Bronchial smooth muscle cell (primary cell): ENCODE measurements around the gene CCNQ. TPM values are rescaled to one million over a fixed set of nuclear protein-coding genes. Genes with fewer than 3 reads are reported as not detected.

Experiments used
- total RNA-seq: library from RNA; depleted of rRNA; stranded (reverse); fragments of >200 nt; gene quantifications from 2 replicates; pipeline ENCODE4 v1.2.1, GENCODE V29; 2014

CCNQ gene
- total RNA-seq: 20.7 and 31.1 TPM in 2 replicates

GRCh38 chrX:153598541-153599191 lies at the start of gene CCNQ:
Gene CCNQ, minus strand, starts transcription at chrX:153599139. Its CDS starts 66 bp downstream, at chrX:153599073.

GRCh38 chrX:153646620-153647373 lies 47.9 kb upstream of the CCNQ start, which contains the start of gene DUSP9:
Gene DUSP9, plus strand, starts transcription at chrX:153647203. Its CDS starts 751 bp downstream, at chrX:153647954.

Other genes with a start within 250 kb of the CCNQ start
- gene PNMA6E, start 197.8 kb downstream of the CCNQ start, total RNA-seq: not detected in 2 replicates
- gene ZFP92, start 187.7 kb downstream of the CCNQ start, total RNA-seq: under 0.01 TPM in 2 replicates
- gene TREX2, start 153.1 kb downstream of the CCNQ start, total RNA-seq: 1.3 and 2.0 TPM in 2 replicates
- 6.9 and 12.3 TPM in 2 replicates for gene HAUS7, start 128.6 kb downstream of the CCNQ start, total RNA-seq
- 2.4 and 5.3 TPM in 2 replicates for gene BGN, start 104.2 kb downstream of the CCNQ start, total RNA-seq
- gene ATP2B3, start 81.5 kb downstream of the CCNQ start, total RNA-seq: not detected in 2 replicates
- not detected in 2 replicates for gene DUSP9, start 48.1 kb upstream of the CCNQ start, total RNA-seq
- 0.17 and 0.32 TPM in 2 replicates for gene PNCK, start 74.7 kb upstream of the CCNQ start, total RNA-seq
- 7.8 and 11.5 TPM in 2 replicates for gene SLC6A8, start 88.8 kb upstream of the CCNQ start, total RNA-seq
- 116 and 155 TPM in 2 replicates for gene BCAP31, start 125.2 kb upstream of the CCNQ start, total RNA-seq
- 11.7 and 13.8 TPM in 2 replicates for gene ABCD1, start 125.7 kb upstream of the CCNQ start, total RNA-seq
- 0.77 and 0.95 TPM in 2 replicates for gene PLXNB3, start 165.1 kb upstream of the CCNQ start, total RNA-seq
- 0.32 and 0.43 TPM in 2 replicates for gene SRPK3, start 181.9 kb upstream of the CCNQ start, total RNA-seq
- 62.1 and 72.8 TPM in 2 replicates for gene IDH3G, start 195.2 kb upstream of the CCNQ start, total RNA-seq
- gene SSR4, start 195.5 kb upstream of the CCNQ start, total RNA-seq: 119 and 216 TPM in 2 replicates
- gene PDZD4, start 231.4 kb upstream of the CCNQ start, total RNA-seq: under 0.01 and 0.26 TPM in 2 replicates